GM12878 (cell line): ENCODE data around the gene CATSPER3.

Source experiments
- CTCF ChIP-seq, 3 experiments: IDR thresholded peaks in 2 of 3; conservative IDR thresholded peaks in 1 of 3; 2 replicates each; pipeline ENCODE4 v1.5.1; 2011; ENCODE audit warnings: low read depth in 3 of 3, low read length in 3 of 3, mild to moderate bottlenecking in 3 of 3, control low read depth in 2 of 3, moderate library complexity in 2 of 3, inconsistent platforms in 1 of 3, mixed read lengths in 1 of 3; ENCODE audit not compliant: control insufficient read depth in 2 of 3, insufficient read depth in 1 of 3; ENCODE audit errors: extremely low read depth in 1 of 3
- RELA ChIP-seq: fragments of 450-650 bp; IDR thresholded peaks from 2 replicates; pipeline ENCODE4 v1.8.0; 2014; ENCODE audit warnings: borderline replicate concordance; ENCODE audit not compliant: partially characterized antibody
- SIN3A ChIP-seq: IDR thresholded peaks from 2 replicates; pipeline ENCODE4 v1.6.1; 2012; ENCODE audit warnings: low read depth, low read length, improper control_type of control experiment
- ZNF274 ChIP-seq: IDR thresholded peaks from one replicate; pipeline ENCODE4 v1.8.0; 2011; ENCODE audit not compliant: insufficient read length, insufficient read depth

- TF ChIP-seq CTCF (IDR thresholded peaks at IDR 0.05 in 2 of 3, conservative IDR thresholded peaks at IDR 0.05 in 1 of 3; ENCODE audit: control insufficient read depth in 2 of 3, extremely low read depth in 1 of 3, insufficient read depth in 1 of 3, low read depth in 3 of 3, low read length in 3 of 3) (no peak), ZNF274 (no peak), SIN3A (no peak), RELA (no peak)
Measured at GRCh38 chr5:134975843-134976242, 8.1 kb downstream of the CATSPER3 start.
